GM23338 (cell line): ENCODE measurements around the gene CD58. TPM values are rescaled to one million over a fixed set of nuclear protein-coding genes. Genes with fewer than 3 reads are reported as not detected.
"Not testable (repeated sequence)": the region's sequence is repeated elsewhere in the genome, so short reads cannot be mapped to it uniquely, and the experiment has no call there.

Experiments
- ATAC-seq: fragments of 200-7000 bp; cut with Tn5 transposase; 3 replicates; pipeline ENCODE4 v1.9.1; 2020
- DNase-seq: peaks from one replicate; pipeline ENCODE4 v3.0.0-alpha.2; 2015; ENCODE audit warnings: low spot score
- H2AFZ ChIP-seq: fragments of 200-600 bp; sonication (generic); 2 replicates; pipeline ENCODE4 v1.8.0; 2016; ENCODE audit warnings: antibody characterized with exemption, mild to moderate bottlenecking, moderate library complexity
- H3F3A ChIP-seq: fragments of 200-600 bp; sonication (generic); replicated peaks from 2 replicates; pipeline ENCODE4 v1.8.0; 2017; ENCODE audit warnings: antibody characterized with exemption, mixed run types, low read depth
- H3K27ac ChIP-seq: fragments of 200-600 bp; sonication (generic); 2 replicates; pipeline ENCODE4 v1.6.1; 2016; ENCODE audit warnings: low read depth
- H3K27me3 ChIP-seq: fragments of 200-600 bp; sonication (generic); 2 replicates; pipeline ENCODE4 v1.8.0; 2016; ENCODE audit warnings: mild to moderate bottlenecking, mixed run types, moderate library complexity; ENCODE audit not compliant: insufficient read depth
- H3K36me3 ChIP-seq: fragments of 200-600 bp; sonication (generic); 2 replicates; pipeline ENCODE4 v1.8.0; 2016; ENCODE audit warnings: mild to moderate bottlenecking; ENCODE audit not compliant: insufficient read depth
- H3K4me1 ChIP-seq: fragments of 200-600 bp; sonication (generic); 2 replicates; pipeline ENCODE4 v1.8.0; 2016; ENCODE audit warnings: mild to moderate bottlenecking, moderate library complexity; ENCODE audit not compliant: insufficient read depth
- H3K4me2 ChIP-seq: fragments of 200-600 bp; sonication (generic); 2 replicates; pipeline ENCODE4 v1.7.1; 2017; ENCODE audit warnings: mixed run types
- H3K4me3 ChIP-seq: fragments of 200-600 bp; sonication (generic); 2 replicates; pipeline ENCODE4 v1.6.1; 2016; ENCODE audit warnings: mixed run types
- H3K79me2 ChIP-seq: fragments of 200-600 bp; sonication (generic); replicated peaks from 2 replicates; pipeline ENCODE4 v1.8.0; 2017; ENCODE audit warnings: mild to moderate bottlenecking; ENCODE audit not compliant: insufficient read depth
- H3K9me2 ChIP-seq: fragments of 200-600 bp; sonication (generic); 2 replicates; pipeline ENCODE4 v1.8.0; 2017; ENCODE audit not compliant: insufficient read depth
- H4K20me1 ChIP-seq: fragments of 200-600 bp; sonication (generic); replicated peaks from 2 replicates; pipeline ENCODE4 v1.8.0; 2017; ENCODE audit warnings: mild to moderate bottlenecking; ENCODE audit not compliant: insufficient read depth
- H3K27ac Mint-ChIP-seq: 2 replicates; pipeline ENCODE4 v1.8.0; 2020; ENCODE audit warnings: inconsistent platforms, mild to moderate bottlenecking, moderate library complexity, mixed read lengths
- H3K27me3 Mint-ChIP-seq: 3 replicates; pipeline ENCODE4 v1.8.0; 2022; ENCODE audit warnings: low read depth, mild to moderate bottlenecking, moderate library complexity, mixed read lengths, inconsistent platforms; ENCODE audit not compliant: insufficient read depth, poor library complexity
- H3K36me3 Mint-ChIP-seq: 3 replicates; pipeline ENCODE4 v1.8.0; 2021; ENCODE audit warnings: low read depth, mild to moderate bottlenecking, inconsistent platforms, moderate library complexity, mixed read lengths
- H3K4me1 Mint-ChIP-seq: 3 replicates; pipeline ENCODE4 v1.8.0; 2020; ENCODE audit warnings: mild to moderate bottlenecking, inconsistent platforms, mixed read lengths
- H3K4me3 Mint-ChIP-seq: 3 replicates; pipeline ENCODE4 v1.8.0; 2021; ENCODE audit warnings: moderate library complexity, mild to moderate bottlenecking, inconsistent platforms, mixed read lengths
- H3K9me3 Mint-ChIP-seq: 3 replicates; pipeline ENCODE4 v1.8.0; 2020; ENCODE audit warnings: moderate library complexity, mild to moderate bottlenecking, inconsistent platforms, mixed read lengths
- CREB1 ChIP-seq: fragments of 250-450 bp; sonication (Bioruptor Pico); IDR thresholded peaks from 2 replicates; pipeline ENCODE4 v1.5.0; 2020; ENCODE audit warnings: low read depth, mild to moderate bottlenecking, moderate library complexity
- ETS1 ChIP-seq: IDR thresholded peaks from 2 replicates; pipeline ENCODE4 v1.6.1; 2016; ENCODE audit warnings: antibody characterized with exemption
- EZH2 ChIP-seq: fragments of 200-600 bp; sonication (generic); IDR thresholded peaks from one replicate; pipeline ENCODE4 v1.8.0; 2017; ENCODE audit warnings: antibody characterized with exemption, mild to moderate bottlenecking, low read depth; ENCODE audit not compliant: unreplicated experiment
- EZH2phosphoT487 ChIP-seq: fragments of 200-600 bp; sonication (generic); IDR thresholded peaks from one replicate; pipeline ENCODE4 v1.8.1; 2018; ENCODE audit warnings: antibody characterized with exemption; ENCODE audit not compliant: unreplicated experiment
- JUNB ChIP-seq: IDR thresholded peaks from one replicate; pipeline ENCODE4 v1.6.1; 2016; ENCODE audit warnings: antibody characterized with exemption; ENCODE audit not compliant: unreplicated experiment
- NANOG ChIP-seq: IDR thresholded peaks from 2 replicates; pipeline ENCODE4 v1.6.1; 2016; ENCODE audit warnings: antibody characterized with exemption, borderline replicate concordance
- POLR2AphosphoS5 ChIP-seq: IDR thresholded peaks from 2 replicates; pipeline ENCODE4 v1.6.1; 2016; ENCODE audit warnings: antibody characterized with exemption, low read depth
- STAT1 ChIP-seq: IDR thresholded peaks from one replicate; pipeline ENCODE4 v1.6.1; 2016; ENCODE audit warnings: antibody characterized with exemption; ENCODE audit not compliant: unreplicated experiment
- ZNF114 ChIP-seq: fragments of 250-450 bp; sonication (Bioruptor Pico); IDR thresholded peaks from 2 replicates; pipeline ENCODE4 v1.5.0; 2020; ENCODE audit warnings: mild to moderate bottlenecking, moderate library complexity
- ZNF331 ChIP-seq: fragments of 250-450 bp; sonication (Bioruptor Pico); IDR thresholded peaks from 2 replicates; pipeline ENCODE4 v1.5.0; 2020; ENCODE audit warnings: low read depth, mild to moderate bottlenecking, moderate library complexity
- polyA plus RNA-seq: library from polyadenylated mRNA; unstranded; fragments of >200 nt; fragmentation: Nextera tagmentation; extraction: Ambion mirVana; gene quantifications from 2 replicates; pipeline ENCODE4 v1.2.1, GENCODE V29; 2016
- total RNA-seq: library from RNA; depleted of rRNA; stranded (reverse); fragments of >200 nt; shearing (Covaris generic); gene quantifications from 2 replicates; pipeline ENCODE4 v1.2.3, GENCODE V29; 2014
- TF ChIP-seq, protein P1 (sequence below), 2 experiments: fragments of 200-600 bp in 1 of 2; sonication (generic) in 1 of 2; conservative IDR thresholded peaks; 2 replicates each; pipeline versions ENCODE4 v1.5.1 to v1.6.1; 2016 to 2017; ENCODE audit warnings: antibody characterized with exemption in 2 of 2, low read depth in 2 of 2, mild to moderate bottlenecking in 2 of 2, moderate library complexity in 1 of 2
- TF ChIP-seq, protein P2 (sequence below): IDR thresholded peaks from one replicate; pipeline ENCODE4 v1.6.1; 2018; ENCODE audit warnings: antibody characterized with exemption; ENCODE audit not compliant: unreplicated experiment

Gene CD58
- total and polyA plus RNA-seq, 2 experiments from 2014 or later = 9.2 to 12.5 TPM

DNA sequence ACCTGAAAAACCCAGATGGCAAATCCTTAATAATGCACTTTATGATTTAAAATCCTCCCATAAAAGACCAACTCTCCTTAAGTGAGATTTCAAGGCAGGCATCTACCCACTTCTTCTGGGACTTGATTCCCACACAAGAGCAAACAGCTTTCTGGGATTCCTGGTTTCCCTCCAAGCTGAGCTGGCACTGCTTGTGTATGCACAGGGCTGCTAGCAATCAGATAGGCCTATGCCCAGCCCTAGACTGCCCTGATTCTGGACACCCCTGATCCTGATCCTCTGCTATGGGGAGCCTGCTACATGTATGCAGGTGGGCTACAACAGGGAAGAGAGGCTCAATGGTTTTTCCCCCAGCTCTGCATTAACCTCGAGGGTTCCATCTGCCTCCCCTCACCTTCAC, 36.6 kb upstream of the CD58 start:
- DNase-seq, H3K36me3 Mint-ChIP-seq, H3K4me1 ChIP-seq, H2AFZ ChIP-seq, H3K4me3 ChIP-seq, H3K36me3 ChIP-seq, H3K27ac Mint-ChIP-seq, H3F3A ChIP-seq, ATAC-seq, H3K4me3 Mint-ChIP-seq, H3K9me3 Mint-ChIP-seq, H3K27ac ChIP-seq, H3K27me3 Mint-ChIP-seq, H4K20me1 ChIP-seq, H3K79me2 ChIP-seq, H3K9me2 ChIP-seq, H3K4me2 ChIP-seq, H3K27me3 ChIP-seq: not testable (repeated sequence)
- H3K4me1 Mint-ChIP-seq = peaks cover 45% of the 10 kb centered on the region

GRCh38 chr1:116606067-116606466, 35.2 kb upstream of the CD58 start:
- not testable (repeated sequence) for ATAC-seq, H3K36me3 Mint-ChIP-seq, H3K27ac ChIP-seq, H3K4me3 Mint-ChIP-seq, H3K36me3 ChIP-seq, H3K4me1 ChIP-seq, H3K4me3 ChIP-seq, H3K27me3 ChIP-seq, H3F3A ChIP-seq, H4K20me1 ChIP-seq, DNase-seq, H3K9me2 ChIP-seq, H3K9me3 Mint-ChIP-seq, H3K27me3 Mint-ChIP-seq, H3K79me2 ChIP-seq, H2AFZ ChIP-seq, H3K27ac Mint-ChIP-seq
- peak overlapping the region; percentile 61; the same call in 1 of the 2 replicates for H3K4me2 ChIP-seq
- H3K4me1 Mint-ChIP-seq = peaks cover 40% of the 10 kb centered on the region

DNA sequence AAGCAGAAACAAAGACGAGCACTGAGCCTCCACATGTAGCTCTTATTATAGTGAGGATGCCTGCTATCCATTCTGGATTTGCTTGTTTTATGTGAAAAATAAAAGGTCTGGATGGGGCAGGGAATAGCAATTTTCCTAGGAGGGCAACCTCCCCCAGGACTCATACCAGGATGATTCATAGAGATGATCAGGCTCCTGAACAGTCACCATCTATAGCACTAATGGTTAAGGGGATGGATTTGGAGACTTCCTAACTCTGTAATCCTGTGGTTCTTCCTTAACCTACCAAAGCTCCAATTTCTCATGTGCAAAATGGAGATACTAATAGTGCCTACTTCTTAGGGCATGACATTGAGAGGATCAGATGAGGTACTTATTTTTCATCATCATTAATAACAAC, 34.5 kb upstream of the CD58 start:
- H3K36me3 Mint-ChIP-seq = peaks cover 3% of the 10 kb centered on the region; the same call in 1 of the 3 replicates
- peak; percentile 59 for ATAC-seq
- H3K27ac ChIP-seq = no peak overlapping the region
- no peak for DNase-seq
- H3K4me1 Mint-ChIP-seq = peaks cover 37% of the 10 kb centered on the region
- H3F3A ChIP-seq = no peaks in the 10 kb centered on the region
- H4K20me1 ChIP-seq = no peaks in the 10 kb centered on the region
- no peaks in the 10 kb centered on the region for H3K27me3 ChIP-seq
- H3K9me2 ChIP-seq = no peaks in the 10 kb centered on the region
- no peaks in the 10 kb centered on the region for H3K79me2 ChIP-seq
- H3K27me3 Mint-ChIP-seq = no peaks in the 10 kb centered on the region
- H3K4me2 ChIP-seq = peak overlapping the region; percentile 61
- H3K4me1 ChIP-seq = 0 out of 2 replicates have a peak, but pooled peaks cover 6% of the 10 kb centered on the region
- H3K4me3 Mint-ChIP-seq = no peak overlapping the region
- H3K9me3 Mint-ChIP-seq = no peaks in the 10 kb centered on the region
- H3K36me3 ChIP-seq = no peaks in the 10 kb centered on the region
- no peak overlapping the region for H3K4me3 ChIP-seq
- no peak overlapping the region for H3K27ac Mint-ChIP-seq
- H2AFZ ChIP-seq = no peak overlapping the region
- TF ChIP-seq STAT1 (no peak), ETS1 (no peak), ZNF331 (CRISPR knock-in tag) (no peak), EZH2 (no peak), NANOG (no peak), ZNF114 (CRISPR knock-in tag) (no peak), POLR2AphosphoS5 (no peak), EZH2phosphoT487 (no peak), CREB1 (CRISPR knock-in tag) (no peak), JUNB (no peak)
- TF ChIP-seq, protein P1, sequence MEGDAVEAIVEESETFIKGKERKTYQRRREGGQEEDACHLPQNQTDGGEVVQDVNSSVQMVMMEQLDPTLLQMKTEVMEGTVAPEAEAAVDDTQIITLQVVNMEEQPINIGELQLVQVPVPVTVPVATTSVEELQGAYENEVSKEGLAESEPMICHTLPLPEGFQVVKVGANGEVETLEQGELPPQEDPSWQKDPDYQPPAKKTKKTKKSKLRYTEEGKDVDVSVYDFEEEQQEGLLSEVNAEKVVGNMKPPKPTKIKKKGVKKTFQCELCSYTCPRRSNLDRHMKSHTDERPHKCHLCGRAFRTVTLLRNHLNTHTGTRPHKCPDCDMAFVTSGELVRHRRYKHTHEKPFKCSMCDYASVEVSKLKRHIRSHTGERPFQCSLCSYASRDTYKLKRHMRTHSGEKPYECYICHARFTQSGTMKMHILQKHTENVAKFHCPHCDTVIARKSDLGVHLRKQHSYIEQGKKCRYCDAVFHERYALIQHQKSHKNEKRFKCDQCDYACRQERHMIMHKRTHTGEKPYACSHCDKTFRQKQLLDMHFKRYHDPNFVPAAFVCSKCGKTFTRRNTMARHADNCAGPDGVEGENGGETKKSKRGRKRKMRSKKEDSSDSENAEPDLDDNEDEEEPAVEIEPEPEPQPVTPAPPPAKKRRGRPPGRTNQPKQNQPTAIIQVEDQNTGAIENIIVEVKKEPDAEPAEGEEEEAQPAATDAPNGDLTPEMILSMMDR (conservative IDR thresholded peaks at IDR 0.05; ENCODE audit: low read depth in 2 of 2) = no peak
- TF ChIP-seq, protein P2, sequence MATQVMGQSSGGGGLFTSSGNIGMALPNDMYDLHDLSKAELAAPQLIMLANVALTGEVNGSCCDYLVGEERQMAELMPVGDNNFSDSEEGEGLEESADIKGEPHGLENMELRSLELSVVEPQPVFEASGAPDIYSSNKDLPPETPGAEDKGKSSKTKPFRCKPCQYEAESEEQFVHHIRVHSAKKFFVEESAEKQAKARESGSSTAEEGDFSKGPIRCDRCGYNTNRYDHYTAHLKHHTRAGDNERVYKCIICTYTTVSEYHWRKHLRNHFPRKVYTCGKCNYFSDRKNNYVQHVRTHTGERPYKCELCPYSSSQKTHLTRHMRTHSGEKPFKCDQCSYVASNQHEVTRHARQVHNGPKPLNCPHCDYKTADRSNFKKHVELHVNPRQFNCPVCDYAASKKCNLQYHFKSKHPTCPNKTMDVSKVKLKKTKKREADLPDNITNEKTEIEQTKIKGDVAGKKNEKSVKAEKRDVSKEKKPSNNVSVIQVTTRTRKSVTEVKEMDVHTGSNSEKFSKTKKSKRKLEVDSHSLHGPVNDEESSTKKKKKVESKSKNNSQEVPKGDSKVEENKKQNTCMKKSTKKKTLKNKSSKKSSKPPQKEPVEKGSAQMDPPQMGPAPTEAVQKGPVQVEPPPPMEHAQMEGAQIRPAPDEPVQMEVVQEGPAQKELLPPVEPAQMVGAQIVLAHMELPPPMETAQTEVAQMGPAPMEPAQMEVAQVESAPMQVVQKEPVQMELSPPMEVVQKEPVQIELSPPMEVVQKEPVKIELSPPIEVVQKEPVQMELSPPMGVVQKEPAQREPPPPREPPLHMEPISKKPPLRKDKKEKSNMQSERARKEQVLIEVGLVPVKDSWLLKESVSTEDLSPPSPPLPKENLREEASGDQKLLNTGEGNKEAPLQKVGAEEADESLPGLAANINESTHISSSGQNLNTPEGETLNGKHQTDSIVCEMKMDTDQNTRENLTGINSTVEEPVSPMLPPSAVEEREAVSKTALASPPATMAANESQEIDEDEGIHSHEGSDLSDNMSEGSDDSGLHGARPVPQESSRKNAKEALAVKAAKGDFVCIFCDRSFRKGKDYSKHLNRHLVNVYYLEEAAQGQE = no peak
